ENCODE results near the gene MICA.
"Not testable (repeated sequence)": the region's sequence is repeated elsewhere in the genome, so short reads cannot be mapped to it uniquely, and the experiment has no call there.

The MICA gene

GRCh38 chr6:31452859-31453258, 49.5 kb downstream of the MICA start:
- TF ChIP-seq, protein P1, sequence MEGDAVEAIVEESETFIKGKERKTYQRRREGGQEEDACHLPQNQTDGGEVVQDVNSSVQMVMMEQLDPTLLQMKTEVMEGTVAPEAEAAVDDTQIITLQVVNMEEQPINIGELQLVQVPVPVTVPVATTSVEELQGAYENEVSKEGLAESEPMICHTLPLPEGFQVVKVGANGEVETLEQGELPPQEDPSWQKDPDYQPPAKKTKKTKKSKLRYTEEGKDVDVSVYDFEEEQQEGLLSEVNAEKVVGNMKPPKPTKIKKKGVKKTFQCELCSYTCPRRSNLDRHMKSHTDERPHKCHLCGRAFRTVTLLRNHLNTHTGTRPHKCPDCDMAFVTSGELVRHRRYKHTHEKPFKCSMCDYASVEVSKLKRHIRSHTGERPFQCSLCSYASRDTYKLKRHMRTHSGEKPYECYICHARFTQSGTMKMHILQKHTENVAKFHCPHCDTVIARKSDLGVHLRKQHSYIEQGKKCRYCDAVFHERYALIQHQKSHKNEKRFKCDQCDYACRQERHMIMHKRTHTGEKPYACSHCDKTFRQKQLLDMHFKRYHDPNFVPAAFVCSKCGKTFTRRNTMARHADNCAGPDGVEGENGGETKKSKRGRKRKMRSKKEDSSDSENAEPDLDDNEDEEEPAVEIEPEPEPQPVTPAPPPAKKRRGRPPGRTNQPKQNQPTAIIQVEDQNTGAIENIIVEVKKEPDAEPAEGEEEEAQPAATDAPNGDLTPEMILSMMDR (IDR thresholded peaks at IDR 0.05; ENCODE audit: low read depth, low read length) = no peak
- no peak overlapping the region for H3K4me3 ChIP-seq (ENCODE audit: low read depth, low read length)

GRCh38 chr6:31453259-31453658, 49.9 kb downstream of the MICA start:
- TF ChIP-seq, protein P1 (IDR thresholded peaks at IDR 0.05; ENCODE audit: low read depth, low read length) = no peak

GRCh38 chr6:31459864-31460263, 56.5 kb downstream of the MICA start:
- H3K4me3 ChIP-seq (ENCODE audit: low read depth, low read length) = not testable (repeated sequence)

More at GRCh38 chr6:31453259-31453658, 49.9 kb downstream of the MICA start:
- H3K4me3 ChIP-seq (ENCODE audit: low read depth, low read length) = no peak overlapping the region

DNA sequence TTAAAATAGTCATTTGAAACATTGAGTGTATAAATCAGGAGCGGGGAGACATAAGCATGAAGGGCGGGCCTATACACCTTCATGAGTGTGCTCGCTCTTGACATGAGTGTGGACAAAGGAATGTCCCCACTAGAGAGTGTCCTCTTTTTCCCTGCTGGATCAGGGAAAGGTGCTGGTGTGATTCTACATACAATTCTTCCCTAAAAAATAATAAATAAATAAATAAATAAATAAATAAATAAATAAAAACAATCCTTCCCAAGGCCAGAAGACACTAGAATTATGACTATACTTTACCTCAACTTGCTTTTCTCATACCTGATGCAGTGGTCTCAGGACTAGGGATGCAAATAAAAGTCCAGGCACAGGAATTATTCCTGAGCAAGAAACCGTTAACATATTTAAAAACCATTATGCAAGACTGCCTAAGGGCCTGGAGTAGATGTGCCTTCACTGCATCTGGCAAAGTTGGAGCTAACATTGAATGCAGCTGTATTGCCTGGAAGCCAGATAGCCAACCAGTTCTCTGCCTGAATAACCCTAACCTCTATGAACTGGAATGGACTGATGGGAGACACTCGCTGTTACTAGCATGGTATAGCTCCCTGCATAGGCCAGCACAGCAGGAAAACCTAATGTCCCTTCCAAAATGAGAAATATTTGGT, 57.1 kb downstream of the MICA start:
- TF ChIP-seq, protein P1 (IDR thresholded peaks at IDR 0.05; ENCODE audit: low read depth, low read length) = no peak

DNA sequence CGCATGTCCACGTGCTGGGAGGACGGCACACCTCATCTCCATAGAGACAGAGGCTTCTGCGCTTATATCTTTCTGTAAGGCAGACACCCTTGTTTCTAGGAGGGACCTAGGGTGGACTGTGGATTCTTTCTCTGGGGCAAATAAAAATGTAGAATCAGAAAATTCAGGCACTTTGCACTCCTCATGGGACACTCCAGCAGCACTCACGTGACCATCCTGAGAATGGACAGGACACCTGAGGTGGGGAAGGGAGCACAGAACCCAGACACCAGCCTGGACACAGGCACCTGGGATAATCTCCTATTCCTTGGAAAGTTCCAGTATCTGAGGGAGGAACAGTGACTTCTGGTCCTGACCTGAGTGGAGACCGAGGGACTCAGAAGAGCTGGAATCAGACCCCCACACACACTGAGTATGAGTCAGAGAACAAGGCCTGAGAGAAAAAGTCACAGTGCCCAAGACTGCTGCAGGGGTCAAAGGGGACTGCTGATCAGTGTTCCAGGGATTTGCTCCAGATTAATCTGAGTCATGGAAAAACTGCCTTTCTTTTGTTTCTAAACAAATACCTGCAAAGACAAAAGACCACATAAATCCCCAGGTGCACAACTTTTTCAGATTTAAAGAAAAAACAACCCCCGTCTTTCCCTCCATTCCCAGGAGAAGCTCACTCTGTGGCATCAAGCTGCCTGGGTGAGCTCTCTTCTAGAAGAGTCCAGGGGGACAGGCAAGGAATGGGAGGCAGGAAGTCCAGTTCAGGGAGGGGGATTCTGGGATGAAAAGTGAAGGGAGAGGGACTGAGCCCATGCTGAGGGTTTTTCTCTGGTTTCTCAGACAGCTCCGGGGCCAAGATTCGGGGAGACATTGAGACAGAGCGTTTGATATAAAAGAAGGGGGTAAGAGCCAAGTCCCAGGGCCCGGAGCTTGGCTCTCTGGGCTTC, 58.9 kb downstream of the MICA start:
- no peak overlapping the region for H3K4me3 ChIP-seq (ENCODE audit: low read depth, low read length)

More for the DNA sequence above, 57.1 kb downstream of the MICA start:
- no peak overlapping the region for H3K4me3 ChIP-seq (ENCODE audit: low read depth, low read length)

GRCh38 chr6:31462964-31463870, 59.8 kb downstream of the MICA start:
- H3K4me3 ChIP-seq (ENCODE audit: low read depth, low read length) = no peak overlapping the region
- TF ChIP-seq, protein P1 (IDR thresholded peaks at IDR 0.05; ENCODE audit: low read depth, low read length) = no peak

More for the DNA sequence above, 58.9 kb downstream of the MICA start:
- TF ChIP-seq, protein P1 (IDR thresholded peaks at IDR 0.05; ENCODE audit: low read depth, low read length) = no peak

Data from WI38 (cell line).